Adrenal gland (tissue), 12 donors: ENCODE results near the gene RNF220. TPM values are rescaled to one million over a fixed set of nuclear protein-coding genes. Genes with fewer than 3 reads are reported as not detected.

ENCODE experiments used
- DNase-seq, 7 donors: peaks; one replicate each; pipeline ENCODE4 v3.0.0-alpha.2; 2019 to 2020
- H3K27ac ChIP-seq, 5 donors: fragments of 200-600 bp; sonication (generic) in 4 of 5; 1 replicate in 3 of 5; 2 replicates in 2 of 5; pipeline versions ENCODE4 v1.5.1 to v1.8.0; 2016 to 2020; ENCODE audit warnings: mild to moderate bottlenecking in 1 of 5
- H3K27me3 ChIP-seq: fragments of 200-600 bp; 2 replicates; pipeline ENCODE4 v1.8.0; 2021
- H3K36me3 ChIP-seq, 2 donors: fragments of 200-600 bp; replicated peaks in 1 of 2; 1 replicate in 1 of 2; 2 replicates in 1 of 2; pipeline versions ENCODE4 v1.5.1 to v1.8.0; 2018 to 2022
- H3K4me1 ChIP-seq, 2 donors: fragments of 200-600 bp; replicated peaks in 1 of 2; 1 replicate in 1 of 2; 2 replicates in 1 of 2; pipeline versions ENCODE4 v1.5.1 to v1.8.0; 2018 to 2021
- H3K4me3 ChIP-seq, 4 donors: fragments of 200-600 bp; sonication (generic) in 3 of 4; one replicate each; pipeline ENCODE4 v1.5.1; 2016 to 2018
- H3K9me3 ChIP-seq, 3 donors: fragments of 200-600 bp; sonication (generic) in 1 of 3; replicated peaks in 1 of 3; 1 replicate in 2 of 3; 2 replicates in 1 of 3; pipeline versions ENCODE4 v1.5.1 to v1.8.0; 2016 to 2021
- POLR2A ChIP-seq, 2 donors: fragments of 450-650 bp; IDR thresholded peaks; one replicate each; pipeline ENCODE4 v1.6.1; 2017; ENCODE audit warnings: antibody characterized with exemption in 2 of 2, mild to moderate bottlenecking in 2 of 2, moderate library complexity in 1 of 2
- WGBS, 4 donors: extraction: QIAGEN DNeasy Blood & Tissue Kit in 2 of 4; methylation state at CpG; one replicate each; pipeline versions ENCODE4 v1.1.5 to v1.1.7; 2013 to 2017; 5-methylcytosine and 5-hydroxymethylcytosine counted together
- intact Hi-C, 2 donors: fragments of 100-400 bp; cut with DNase I; formaldehyde crosslinking; loops; one replicate each; pipeline versions ENCODE4 v1.14.1 to v1.15.0; 2022 to 2023
- polyA plus RNA-seq, 3 donors: library from polyadenylated mRNA; stranded (reverse); fragments of 200-250 nt in 2 of 3; fragments of 350-450 nt in 1 of 3; fragmentation: Illumina TruSeq in 1 of 3; extraction: RNeasy Lipid Tissue Mini Kit (QIAGEN cat#74804) in 1 of 3; gene quantifications; one replicate each; pipeline ENCODE4 v1.2.3, GENCODE V29; 2013 to 2014
- total RNA-seq, 9 donors: library from RNA; depleted of rRNA in 4 of 9; stranded (reverse); fragments of >200 nt in 4 of 9; fragments of 120-200 nt in 1 of 9; fragmentation: NEBNext Ultra II Directional in 1 of 9; extraction: Animal tissue kit (Norgen Biotek cat#: 25700) in 1 of 9; gene quantifications; one replicate each; pipeline versions ENCODE4 v1.1.0 to v1.2.4, GENCODE V29; 2013 to 2023
- TF ChIP-seq, protein P1 (sequence below), 6 experiments: fragments of 450-650 bp in 4 of 6; fragments of 200-600 bp in 2 of 6; sonication (generic) in 1 of 6; IDR thresholded peaks; 1 replicate in 5 of 6; 2 replicates in 1 of 6; pipeline versions ENCODE4 v1.5.1 to v1.8.0; 2016 to 2021; ENCODE audit warnings: antibody characterized with exemption in 6 of 6, mild to moderate bottlenecking in 2 of 6, moderate library complexity in 1 of 6
- donor health status: healthy with polysubstance abuse.
- donor health status: Bipolar disorder and iron deficiency.
- donor health status: DM: yes; HTN: yes; CAD: no.
- donor health status: DM: no; HTN: no; CAD: no.
- donor health status: DM: no; HTN: no; CAD: no.
- donor health status: DM: yes; HTN: yes; CAD: no.

Gene RNF220
- total and polyA plus RNA-seq, 12 donors, result 36.3 to 150 (median 66.5) TPM

DNA sequence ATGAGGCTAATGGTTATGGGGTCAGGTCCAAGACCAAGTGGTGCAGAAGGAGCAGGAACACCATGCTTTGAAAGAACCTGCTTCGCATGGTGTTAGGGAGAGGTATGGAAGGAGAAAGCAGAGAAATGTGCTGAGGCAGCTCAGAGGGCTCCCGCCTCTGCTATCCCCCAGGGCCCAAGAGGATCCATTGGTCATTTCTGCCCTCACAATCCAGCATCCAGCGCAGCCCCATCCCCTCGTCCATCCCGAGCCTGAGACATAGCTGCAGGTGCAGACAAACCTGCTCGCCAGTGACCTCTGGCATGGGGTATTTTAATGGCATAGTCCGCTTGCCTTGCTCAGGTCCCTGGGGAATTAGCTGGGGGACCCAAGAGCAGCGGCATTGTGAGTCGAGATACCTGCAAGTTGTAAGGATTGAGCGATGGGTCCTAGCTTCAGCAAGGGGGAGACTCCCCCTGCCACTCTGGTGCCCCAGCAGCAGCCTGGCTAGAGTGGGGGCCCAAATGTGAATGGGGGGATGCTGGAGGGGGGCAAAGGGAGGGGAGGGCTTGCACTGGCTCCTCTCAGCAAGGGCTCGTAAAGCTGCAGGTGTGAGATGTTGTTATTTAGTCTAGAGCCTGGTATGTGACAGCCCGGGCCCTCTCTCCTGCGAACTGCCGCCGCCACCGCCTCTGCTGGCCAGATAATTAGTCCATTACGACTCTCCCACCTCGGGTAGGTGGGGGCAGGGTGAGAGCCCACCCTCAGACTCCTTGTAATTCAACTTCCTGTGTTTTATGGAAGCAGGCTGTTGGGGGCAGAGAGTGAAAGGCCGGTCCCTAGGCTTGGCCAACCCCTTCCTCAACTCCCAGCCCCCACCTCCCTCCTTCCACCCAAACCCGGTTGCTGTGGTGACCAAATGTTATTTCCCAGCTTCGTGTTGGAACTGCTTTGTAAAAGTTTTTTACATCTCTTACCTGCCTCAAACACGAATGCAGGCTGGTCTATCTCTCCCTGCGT lies 118.8 kb downstream of the RNF220 start:
- Histone ChIP-seq H3K27ac (no peak overlapping the region), H3K4me3 (no peak overlapping the region), H3K36me3 (no peaks in the 10 kb centered on the region), H3K27me3 (peaks cover 11% of the 10 kb centered on the region), H3K4me1 (no peaks in the 10 kb centered on the region), H3K9me3 (no peaks in the 10 kb centered on the region)
- no peak for DNase-seq
- intact Hi-C loops, result no loop called here
- TF ChIP-seq, protein P1, sequence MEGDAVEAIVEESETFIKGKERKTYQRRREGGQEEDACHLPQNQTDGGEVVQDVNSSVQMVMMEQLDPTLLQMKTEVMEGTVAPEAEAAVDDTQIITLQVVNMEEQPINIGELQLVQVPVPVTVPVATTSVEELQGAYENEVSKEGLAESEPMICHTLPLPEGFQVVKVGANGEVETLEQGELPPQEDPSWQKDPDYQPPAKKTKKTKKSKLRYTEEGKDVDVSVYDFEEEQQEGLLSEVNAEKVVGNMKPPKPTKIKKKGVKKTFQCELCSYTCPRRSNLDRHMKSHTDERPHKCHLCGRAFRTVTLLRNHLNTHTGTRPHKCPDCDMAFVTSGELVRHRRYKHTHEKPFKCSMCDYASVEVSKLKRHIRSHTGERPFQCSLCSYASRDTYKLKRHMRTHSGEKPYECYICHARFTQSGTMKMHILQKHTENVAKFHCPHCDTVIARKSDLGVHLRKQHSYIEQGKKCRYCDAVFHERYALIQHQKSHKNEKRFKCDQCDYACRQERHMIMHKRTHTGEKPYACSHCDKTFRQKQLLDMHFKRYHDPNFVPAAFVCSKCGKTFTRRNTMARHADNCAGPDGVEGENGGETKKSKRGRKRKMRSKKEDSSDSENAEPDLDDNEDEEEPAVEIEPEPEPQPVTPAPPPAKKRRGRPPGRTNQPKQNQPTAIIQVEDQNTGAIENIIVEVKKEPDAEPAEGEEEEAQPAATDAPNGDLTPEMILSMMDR (IDR thresholded peaks at IDR 0.05), result no peak
- TF ChIP-seq POLR2A (IDR thresholded peaks at IDR 0.05), result no peak
- 57 to 65% (median 58%) methylated on average over 19 to 23 of the region's 23 CpGs for WGBS, 4 donors

DNA sequence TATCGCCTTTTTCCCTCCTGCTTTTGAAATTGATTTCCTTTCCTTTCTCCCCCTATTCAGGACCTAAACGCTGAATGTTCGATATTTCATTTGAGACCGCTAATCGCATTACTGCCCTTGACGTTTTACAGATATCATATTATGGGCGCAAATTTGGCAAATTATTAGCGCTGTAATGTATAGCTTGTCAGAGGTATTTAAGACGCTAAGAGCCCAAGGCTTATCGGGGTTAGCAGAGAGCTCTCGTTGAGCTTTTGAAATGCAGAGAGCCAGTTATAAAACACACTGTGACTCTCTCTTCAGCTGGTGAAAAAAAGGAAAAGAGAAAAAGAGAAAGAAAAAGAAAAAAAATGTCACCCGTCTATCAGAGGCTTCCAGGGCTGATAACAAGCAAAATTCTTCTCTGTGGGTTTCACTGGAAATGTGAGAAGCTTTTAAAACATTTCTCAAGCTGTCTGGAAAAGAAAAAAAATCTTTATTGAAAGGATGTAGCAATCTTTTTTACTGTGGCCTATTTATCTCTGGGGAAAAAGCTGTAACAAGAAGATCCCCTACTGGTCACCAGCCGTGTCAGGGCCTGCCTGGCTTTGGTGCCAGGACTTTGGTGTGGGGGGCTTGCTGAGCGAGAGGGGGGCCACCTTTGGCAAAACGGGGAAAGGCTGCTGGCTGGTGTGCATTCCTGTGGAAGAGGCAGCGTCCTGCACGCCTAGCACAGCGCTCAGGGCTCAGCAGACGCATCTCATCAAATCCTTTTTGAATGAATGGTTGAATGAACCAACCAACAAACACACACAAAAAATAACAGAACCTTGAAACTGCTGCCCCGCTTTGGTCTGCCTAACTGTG lies 119.8 kb downstream of the RNF220 start:
- Histone ChIP-seq H3K27me3 (peaks cover 11% of the 10 kb centered on the region), H3K4me1 (no peaks in the 10 kb centered on the region), H3K9me3 (no peaks in the 10 kb centered on the region), H3K27ac (no peak overlapping the region), H3K36me3 (no peaks in the 10 kb centered on the region), H3K4me3 (no peak overlapping the region)
- no peak for TF ChIP-seq POLR2A (IDR thresholded peaks at IDR 0.05)
- TF ChIP-seq, protein P1 (IDR thresholded peaks at IDR 0.05), result no peak
- WGBS, 4 donors, result 42 to 56% (median 48%) methylated on average over 19 to 20 of the region's 20 CpGs
- no peak for DNase-seq
- intact Hi-C loops, result no loop called here

DNA sequence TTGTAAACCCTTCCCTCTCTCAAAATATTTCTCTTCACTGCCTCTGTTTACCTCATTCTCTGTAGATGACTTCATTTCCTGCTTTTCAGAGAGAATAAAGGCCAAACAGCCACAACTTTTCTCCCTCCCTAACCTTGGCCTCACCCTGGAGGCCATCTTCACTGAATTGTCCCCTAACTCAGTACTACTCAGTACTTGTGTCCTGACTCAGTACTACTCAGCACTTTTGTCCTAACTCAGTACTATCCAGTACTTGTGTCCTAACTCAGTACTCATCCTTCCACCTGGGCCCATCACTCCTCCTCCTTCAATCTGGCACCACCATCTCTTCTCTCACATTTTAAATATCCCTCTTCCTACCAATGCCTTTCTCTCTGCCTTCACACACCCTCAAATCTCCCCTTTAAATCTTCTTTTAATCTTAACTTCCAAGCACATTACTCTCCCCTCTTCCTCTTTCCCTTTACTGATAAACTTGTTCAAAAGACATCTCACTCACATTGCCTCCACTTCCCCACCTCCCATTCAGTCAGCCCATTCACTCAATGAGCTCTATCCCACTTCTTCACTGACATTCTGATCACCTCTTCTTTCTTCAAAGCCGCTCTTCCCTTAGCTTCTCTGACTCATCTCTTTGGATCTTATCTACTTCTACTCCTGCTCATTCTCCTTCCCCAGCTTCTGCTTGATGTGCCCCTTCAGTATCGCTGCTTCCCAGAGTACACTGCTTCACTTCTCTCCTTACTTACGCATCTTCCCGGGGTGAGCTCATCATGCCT lies 121.4 kb downstream of the RNF220 start:
- intact Hi-C loops, result no loop called here
- DNase-seq, result no peak
- Histone ChIP-seq H3K27ac (no peak overlapping the region), H3K4me3 (no peak overlapping the region), H3K9me3 (no peaks in the 10 kb centered on the region), H3K36me3 (no peaks in the 10 kb centered on the region), H3K4me1 (no peaks in the 10 kb centered on the region), H3K27me3 (peaks cover 4% of the 10 kb centered on the region)
- 91 to 95% (median 93%) methylated on average over 4 of the region's 4 CpGs for WGBS, 4 donors
- TF ChIP-seq, protein P1 (IDR thresholded peaks at IDR 0.05), result no peak
- TF ChIP-seq POLR2A (IDR thresholded peaks at IDR 0.05), result no peak
